ENCODE results near the gene KAT8. TPM values are rescaled to one million over a fixed set of nuclear protein-coding genes. Genes with fewer than 3 reads are reported as not detected.
"Not testable (repeated sequence)": the region's sequence is repeated elsewhere in the genome, so short reads cannot be mapped to it uniquely, and the experiment has no call there.

Gene KAT8
- total RNA-seq, 8 experiments from 2014 or later: 27.9 to 64.3 (median 54.0) TPM

DNA sequence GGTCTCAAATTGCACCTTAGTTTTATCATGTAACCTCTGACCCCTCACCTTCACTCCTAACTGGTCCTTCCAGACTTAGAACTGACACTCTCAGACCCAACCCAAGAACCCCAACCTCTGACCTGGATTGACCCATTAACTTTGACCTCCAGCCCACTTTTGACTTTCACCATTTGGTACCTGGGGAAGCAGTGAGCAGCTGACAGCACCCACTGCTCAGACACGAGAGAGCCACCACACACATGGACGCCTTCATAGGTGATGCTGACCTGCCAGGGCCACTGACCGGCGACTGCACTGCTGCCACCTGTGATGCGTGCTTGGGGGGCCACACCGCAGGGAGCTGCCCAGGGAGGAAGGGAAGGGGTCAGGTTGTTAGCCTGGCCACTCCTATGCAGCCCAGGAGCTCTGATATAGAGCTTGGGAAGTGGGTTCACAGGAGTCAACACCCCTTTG, 15.6 kb downstream of the KAT8 start:
- Histone ChIP-seq H3K4me3 (no peak overlapping the region), H3K27ac (no peak overlapping the region), H3K4me1 (replicated peaks in 1 of 2) (peaks cover 19 to 25% of the 10 kb centered on the region in 2 donors)
- WGBS, 10 experiments: 76 to 100% (median 93%) methylated on average over 1 to 5 of the region's 6 CpGs; no CpG with 5 or more reads in 5 of the 10 experiments
- in situ Hi-C loops (cut with MboI; ENCODE audit: low pct_unique_long_range_greater_than_20kb in 2 of 9, low sequenced_read_pairs in 9 of 9, unreplicated experiment in 9 of 9): no loop called here
- ATAC-seq (replicated peaks in 6 of 8): no peak

DNA sequence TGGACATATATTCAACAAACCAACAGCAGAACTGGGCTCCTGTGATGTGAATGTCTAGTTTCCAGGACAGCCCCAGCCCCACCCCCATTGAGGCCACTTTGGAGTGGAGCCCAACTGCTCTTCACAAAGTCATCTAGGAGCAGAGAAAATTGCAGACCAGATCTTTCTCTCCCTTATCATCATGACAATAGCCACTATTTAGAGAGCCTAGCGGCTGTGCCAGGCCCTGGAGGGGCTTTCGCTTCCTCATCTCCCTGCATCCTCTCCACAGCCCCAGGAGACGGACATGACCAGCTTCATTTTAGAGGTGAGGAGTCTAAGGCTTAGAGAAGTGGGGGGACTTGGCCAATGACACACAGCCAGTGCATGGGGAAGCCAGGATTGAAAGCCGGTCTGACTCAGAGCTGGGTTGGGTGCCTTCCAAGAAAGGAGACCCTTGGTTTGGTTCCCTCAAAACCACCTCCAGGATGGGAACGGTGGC, 16.7 kb downstream of the KAT8 start:
- peak in 6 of 8 experiments; percentile 23 to 70 (median 64) for ATAC-seq (replicated peaks in 6 of 8)
- Histone ChIP-seq H3K4me1 (replicated peaks in 1 of 2) (peaks cover 19 to 25% of the 10 kb centered on the region in 2 donors), H3K27ac (peak overlapping the region in 1 of 2 donors; percentile 34), H3K4me3 (no peak overlapping the region)
- in situ Hi-C loops (cut with MboI; ENCODE audit: low pct_unique_long_range_greater_than_20kb in 2 of 9, low sequenced_read_pairs in 9 of 9, unreplicated experiment in 9 of 9): no loop called here
- 19 to 60% (median 47%) methylated on average over 1 to 3 of the region's 5 CpGs; no CpG with 5 or more reads in 3 of the 10 experiments for WGBS, 10 experiments

DNA sequence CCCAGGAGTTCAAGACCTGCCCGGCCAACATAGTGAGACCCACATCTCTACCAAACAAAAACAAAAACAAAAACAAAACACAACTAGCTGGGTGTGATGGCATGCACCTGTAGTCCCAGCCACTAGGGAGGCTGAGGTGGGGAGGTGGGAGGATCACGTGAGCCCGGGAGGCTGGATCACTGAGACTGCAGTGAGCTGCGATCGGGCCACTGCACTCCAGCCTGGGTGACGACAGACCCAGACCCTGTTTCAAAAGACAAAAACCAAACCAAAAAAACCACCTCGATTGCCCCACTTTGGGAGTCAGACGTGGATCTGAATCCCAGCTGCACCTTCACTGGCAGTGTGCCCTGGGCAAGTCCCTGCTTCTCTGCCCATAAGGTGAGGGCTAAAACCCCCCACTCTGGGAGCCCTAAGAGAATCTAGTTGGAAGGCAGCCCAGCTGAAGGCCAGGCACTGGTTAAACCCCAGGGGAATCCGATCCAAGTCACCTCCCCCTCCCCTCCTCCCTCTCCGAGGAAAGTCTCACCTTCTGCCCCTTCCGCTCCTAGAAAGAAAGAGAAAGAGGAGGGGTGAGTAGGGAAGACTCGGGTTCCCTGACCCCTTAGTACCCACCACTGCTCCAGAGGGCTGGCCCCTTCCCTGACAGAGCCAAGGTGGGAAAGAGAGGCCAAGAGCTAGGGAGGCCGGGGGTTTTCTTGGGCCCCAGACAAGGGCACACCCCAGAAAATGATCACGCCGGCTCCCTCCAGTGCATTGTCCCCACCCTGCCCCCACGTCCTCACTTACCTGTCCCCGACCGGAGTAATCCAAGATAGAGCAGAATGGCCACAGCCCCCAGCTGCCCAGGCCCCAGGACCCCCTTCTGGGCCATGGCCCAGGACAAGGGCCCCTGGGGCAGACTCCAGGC, 17.4 kb downstream of the KAT8 start:
- H3K4me3 ChIP-seq: no peak overlapping the region
- in situ Hi-C loops (cut with MboI; ENCODE audit: low pct_unique_long_range_greater_than_20kb in 2 of 9, low sequenced_read_pairs in 9 of 9, unreplicated experiment in 9 of 9): no loop called here
- WGBS, 10 experiments: 0 to 52% (median 10%) methylated on average over 1 to 10 of the region's 18 CpGs; no CpG with 5 or more reads in 6 of the 10 experiments
- H3K4me1 ChIP-seq (replicated peaks in 1 of 2): peaks cover 19 to 25% of the 10 kb centered on the region in 2 donors
- no peak overlapping the region for H3K27ac ChIP-seq
- ATAC-seq (replicated peaks in 6 of 8): peak in 6 of 8 experiments; percentile 2 to 33 (median 20)

DNA sequence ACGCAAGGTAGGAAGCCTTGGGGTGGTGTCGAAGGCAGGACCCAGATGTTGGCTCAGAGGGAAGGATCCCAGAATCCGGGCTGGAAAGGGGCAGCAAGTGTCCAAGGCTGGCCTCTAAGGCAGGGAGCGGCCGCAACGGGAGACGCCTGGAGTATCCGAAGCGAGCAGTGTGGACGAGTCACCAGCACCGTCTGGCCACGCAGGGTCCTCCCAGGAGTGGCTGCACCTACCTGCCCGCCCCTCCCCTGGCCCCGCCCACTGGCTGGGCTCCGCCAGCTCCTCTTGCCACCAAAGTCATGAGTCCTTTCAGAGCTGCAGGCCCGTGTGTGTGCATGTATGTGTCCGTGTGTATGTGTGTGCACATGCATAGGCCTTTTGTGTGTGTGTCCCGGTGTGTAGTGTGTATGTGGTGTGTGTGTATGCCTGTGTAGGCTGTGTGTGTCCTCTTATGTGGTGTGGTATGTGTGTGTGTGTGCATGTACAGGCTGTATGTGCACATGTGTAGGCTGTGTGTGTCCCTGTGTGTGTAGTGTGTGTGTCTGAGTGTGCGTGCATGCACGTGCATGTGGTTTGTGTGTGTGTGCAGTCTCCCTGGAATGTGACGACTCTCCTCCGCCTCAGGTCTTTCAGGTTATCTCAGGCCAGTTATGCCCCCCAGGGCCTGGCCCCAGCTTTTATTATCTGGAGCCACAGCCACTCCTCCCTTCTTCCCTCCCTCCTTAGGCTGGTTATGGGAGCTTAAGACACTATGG, 18.2 kb downstream of the KAT8 start, which contains the start of gene PRSS8:
Gene PRSS8, minus strand, starts transcription at position 193 of the 752 bp plus-strand sequence. CDS start 229 bp downstream, outside the sequence.
- Histone ChIP-seq H3K27ac (no peak within 1 kb of the TSS), H3K4me3 (no peak within 1 kb of the TSS), H3K4me1 (replicated peaks in 1 of 2) (peaks cover 19 to 25% of the 10 kb centered on the region in 2 donors)
- peak; percentile 15 to 53 (median 38) for ATAC-seq (replicated peaks in 6 of 8)
- in situ Hi-C loops (cut with MboI; ENCODE audit: low pct_unique_long_range_greater_than_20kb in 2 of 9, low sequenced_read_pairs in 9 of 9, unreplicated experiment in 9 of 9): no loop called here
- 47 to 100% (median 70%) methylated on average over 1 to 4 of the region's 22 CpGs; no CpG with 5 or more reads in 6 of the 10 experiments for WGBS, 10 experiments

DNA sequence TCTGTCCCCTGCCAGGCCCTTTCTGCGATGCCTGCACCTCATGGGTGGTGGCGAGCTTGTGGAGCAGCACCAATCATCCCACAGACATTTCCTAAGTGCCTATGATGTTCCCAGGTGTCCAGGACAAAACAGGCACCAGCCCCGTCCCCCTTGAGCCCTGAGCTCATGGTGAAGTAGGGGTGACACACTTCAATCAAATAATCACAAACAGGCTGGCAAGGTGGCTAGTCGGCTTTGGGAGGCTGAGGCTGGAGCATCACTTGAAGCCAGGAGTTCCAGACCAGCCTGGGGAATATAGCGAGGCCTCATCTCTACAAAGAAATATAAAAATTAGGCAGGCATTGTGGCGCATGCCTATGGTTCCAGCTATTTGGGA, 18.8 kb downstream of the KAT8 start:
- H3K27ac ChIP-seq: no peak overlapping the region
- in situ Hi-C loops (cut with MboI; ENCODE audit: low pct_unique_long_range_greater_than_20kb in 2 of 9, low sequenced_read_pairs in 9 of 9, unreplicated experiment in 9 of 9): no loop called here
- 50 to 100% (median 85%) methylated on average over 1 to 4 of the region's 6 CpGs; no CpG with 5 or more reads in 1 of the 10 experiments for WGBS, 10 experiments

DNA sequence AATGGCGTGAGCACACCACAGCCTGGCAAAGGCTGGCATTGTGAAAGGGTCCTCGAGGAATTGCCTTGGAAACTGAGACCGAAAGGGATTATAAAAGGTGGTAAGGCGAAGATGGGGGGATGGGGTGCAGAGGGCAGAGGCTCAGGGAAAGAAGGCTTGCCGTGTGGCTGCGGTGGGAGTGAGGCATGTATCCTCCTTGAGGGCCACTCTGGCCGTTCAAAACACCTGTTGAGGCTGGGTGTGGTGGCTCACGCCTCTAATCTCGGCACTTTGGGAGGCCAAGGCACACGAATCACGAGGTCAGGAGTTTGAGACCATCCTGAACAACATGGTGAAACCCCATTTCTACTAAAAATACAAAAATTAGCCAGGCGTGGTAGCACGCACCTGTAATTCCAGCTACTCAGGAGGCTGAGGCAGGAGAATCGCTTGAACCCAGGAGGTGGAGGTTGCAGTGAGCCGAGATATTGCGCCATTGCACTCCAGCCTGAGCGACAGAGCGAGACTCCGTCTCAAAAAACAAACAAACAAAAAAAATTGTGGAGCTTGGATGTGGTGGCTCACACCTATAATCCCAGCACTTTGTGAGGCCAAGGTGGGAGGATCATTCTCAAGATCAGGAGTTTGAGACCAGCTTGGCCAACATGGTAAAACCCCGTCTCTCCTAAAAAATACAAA, 19.5 kb downstream of the KAT8 start:
- ATAC-seq (replicated peaks in 6 of 8); H3K4me3 ChIP-seq; H3K27ac ChIP-seq; in situ Hi-C loops (cut with MboI; ENCODE audit: low pct_unique_long_range_greater_than_20kb in 2 of 9, low sequenced_read_pairs in 9 of 9, unreplicated experiment in 9 of 9): not testable (repeated sequence)
- WGBS, 10 experiments: 71 to 100% (median 85%) methylated on average over 3 to 18 of the region's 20 CpGs; no CpG with 5 or more reads in 1 of the 10 experiments
- peaks cover 26 to 31% of the 10 kb centered on the region in 2 donors for H3K4me1 ChIP-seq (replicated peaks in 1 of 2)

More for the DNA sequence above, 18.8 kb downstream of the KAT8 start:
- Histone ChIP-seq H3K4me1 (replicated peaks in 1 of 2) (peaks cover 20 to 26% of the 10 kb centered on the region in 2 donors), H3K4me3 (no peak overlapping the region)
- ATAC-seq (replicated peaks in 6 of 8): no peak

DNA sequence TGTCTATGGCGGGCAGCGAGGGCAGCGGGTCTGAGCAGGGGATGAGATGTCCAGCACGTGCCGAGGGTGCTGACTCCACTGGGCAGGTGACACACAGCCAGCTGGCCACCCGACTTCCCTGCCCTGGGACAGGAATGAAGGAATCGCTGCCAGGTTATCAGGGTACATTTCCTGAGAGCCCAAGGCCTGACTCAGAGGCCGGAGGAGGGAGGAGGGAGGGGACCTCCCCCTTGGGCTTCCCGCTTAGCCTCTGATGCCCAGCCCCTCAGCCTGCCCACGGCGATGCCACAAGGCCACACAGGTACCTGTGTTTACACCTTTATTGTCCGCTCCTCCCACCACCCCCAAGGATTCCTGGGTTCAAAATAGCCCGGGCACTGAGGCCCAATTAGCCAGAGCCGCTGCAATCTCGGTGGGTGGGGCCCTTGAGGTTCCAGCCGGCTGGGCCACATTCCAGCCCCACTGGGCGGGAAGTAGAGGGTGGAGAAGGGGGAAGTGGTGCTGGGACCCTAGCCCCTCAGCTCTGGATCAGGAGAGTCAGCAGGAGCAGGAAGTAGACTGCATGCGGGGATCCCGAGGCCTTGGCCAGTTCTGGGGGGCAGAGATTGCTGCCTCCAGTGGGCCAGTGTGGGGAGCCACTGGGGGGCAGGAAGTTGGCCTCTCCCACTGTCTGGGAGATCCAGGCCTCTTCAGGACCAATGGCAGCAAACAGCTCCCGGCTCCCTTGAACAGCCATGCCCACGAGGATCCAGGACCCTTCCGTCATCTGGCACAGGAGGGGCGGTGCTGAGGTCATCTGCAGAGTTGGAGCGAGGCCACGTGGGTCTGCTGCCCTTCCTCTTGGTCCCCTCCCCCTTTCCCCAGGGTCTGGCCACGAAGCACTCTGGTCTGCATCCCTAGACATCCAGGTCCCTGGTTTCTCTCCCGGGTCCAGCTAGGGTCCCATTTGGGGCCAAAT, 21.4 kb downstream of the KAT8 start:
- WGBS, 10 experiments: 58 to 89% (median 72%) methylated on average over 1 to 9 of the region's 27 CpGs; no CpG with 5 or more reads in 4 of the 10 experiments
- Histone ChIP-seq H3K4me1 (replicated peaks in 1 of 2) (peaks cover 22 to 26% of the 10 kb centered on the region in 2 donors), H3K27ac (no peak overlapping the region), H3K4me3 (no peak overlapping the region)
- ATAC-seq (replicated peaks in 6 of 8): no peak
- in situ Hi-C loops (cut with MboI; ENCODE audit: low pct_unique_long_range_greater_than_20kb in 2 of 9, low sequenced_read_pairs in 9 of 9, unreplicated experiment in 9 of 9): no loop called here

DNA sequence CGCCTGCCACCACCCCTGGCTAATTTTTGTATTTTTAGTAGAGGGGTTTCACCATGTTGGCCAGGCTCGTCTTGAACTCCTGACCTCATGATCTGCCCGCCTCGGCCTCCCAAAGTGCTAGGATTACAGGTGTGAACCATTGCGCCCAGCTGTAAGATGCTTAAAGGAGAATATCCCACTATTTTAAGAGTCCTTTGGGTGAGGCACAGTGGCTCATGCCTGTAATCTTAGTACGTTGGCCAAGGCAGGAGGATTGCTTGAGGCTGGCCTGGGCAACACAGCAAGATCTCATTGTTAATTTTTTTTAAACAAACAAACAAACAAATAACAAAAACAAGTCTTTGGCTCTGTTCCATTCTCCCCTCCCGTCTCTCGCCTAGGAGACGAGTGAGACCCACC, 23.6 kb downstream of the KAT8 start:
- H3K27ac ChIP-seq; H3K4me1 ChIP-seq (replicated peaks in 1 of 2); H3K4me3 ChIP-seq; ATAC-seq (replicated peaks in 6 of 8); in situ Hi-C loops (cut with MboI; ENCODE audit: low pct_unique_long_range_greater_than_20kb in 2 of 9, low sequenced_read_pairs in 9 of 9, unreplicated experiment in 9 of 9): not testable (repeated sequence)
- WGBS, 10 experiments: 80 to 100% (median 90%) methylated on average over 1 to 2 of the region's 9 CpGs; no CpG with 5 or more reads in 5 of the 10 experiments

DNA sequence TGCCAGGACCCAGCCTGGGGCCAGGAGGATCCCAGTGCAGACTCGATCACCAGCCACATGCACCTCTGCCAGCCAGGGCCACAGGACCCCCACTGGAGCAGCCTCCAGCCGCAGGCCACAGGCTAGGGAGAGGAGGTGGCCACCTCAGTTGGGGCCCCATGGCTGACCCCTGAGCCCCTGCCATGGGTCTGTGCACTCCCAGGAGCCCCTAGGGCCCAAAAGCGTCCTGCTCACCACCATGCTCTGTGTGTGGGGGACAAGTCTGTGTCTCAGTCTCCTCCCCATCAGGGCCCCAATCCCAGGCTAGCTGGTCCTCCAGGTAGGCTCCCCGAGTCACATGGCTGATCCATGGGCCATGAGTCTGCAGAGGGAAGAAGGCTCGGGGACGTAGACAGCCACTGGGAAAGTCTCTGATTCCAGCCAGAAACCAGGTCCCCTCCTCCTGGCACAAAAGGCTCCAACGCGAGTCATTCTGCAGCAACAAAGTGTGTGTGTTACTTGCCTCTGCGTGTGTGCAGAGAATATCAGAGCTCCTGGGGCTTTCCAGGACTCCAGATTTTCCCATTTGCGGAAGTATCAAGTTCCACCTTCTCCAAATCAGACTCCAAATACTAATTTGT, 24.1 kb downstream of the KAT8 start:
- in situ Hi-C loops (cut with MboI; ENCODE audit: low pct_unique_long_range_greater_than_20kb in 2 of 9, low sequenced_read_pairs in 9 of 9, unreplicated experiment in 9 of 9): no loop called here
- Histone ChIP-seq H3K4me1 (replicated peaks in 1 of 2) (peaks cover 6 to 7% of the 10 kb centered on the region in 2 donors), H3K4me3 (peak overlapping the region; percentile 22 to 40 (median 37)), H3K27ac (no peak overlapping the region)
- WGBS, 10 experiments: 7 to 47% (median 36%) methylated on average over 3 to 7 of the region's 10 CpGs; no CpG with 5 or more reads in 5 of the 10 experiments
- ATAC-seq (replicated peaks in 6 of 8): peak; percentile 3 to 27 (median 14)

DNA sequence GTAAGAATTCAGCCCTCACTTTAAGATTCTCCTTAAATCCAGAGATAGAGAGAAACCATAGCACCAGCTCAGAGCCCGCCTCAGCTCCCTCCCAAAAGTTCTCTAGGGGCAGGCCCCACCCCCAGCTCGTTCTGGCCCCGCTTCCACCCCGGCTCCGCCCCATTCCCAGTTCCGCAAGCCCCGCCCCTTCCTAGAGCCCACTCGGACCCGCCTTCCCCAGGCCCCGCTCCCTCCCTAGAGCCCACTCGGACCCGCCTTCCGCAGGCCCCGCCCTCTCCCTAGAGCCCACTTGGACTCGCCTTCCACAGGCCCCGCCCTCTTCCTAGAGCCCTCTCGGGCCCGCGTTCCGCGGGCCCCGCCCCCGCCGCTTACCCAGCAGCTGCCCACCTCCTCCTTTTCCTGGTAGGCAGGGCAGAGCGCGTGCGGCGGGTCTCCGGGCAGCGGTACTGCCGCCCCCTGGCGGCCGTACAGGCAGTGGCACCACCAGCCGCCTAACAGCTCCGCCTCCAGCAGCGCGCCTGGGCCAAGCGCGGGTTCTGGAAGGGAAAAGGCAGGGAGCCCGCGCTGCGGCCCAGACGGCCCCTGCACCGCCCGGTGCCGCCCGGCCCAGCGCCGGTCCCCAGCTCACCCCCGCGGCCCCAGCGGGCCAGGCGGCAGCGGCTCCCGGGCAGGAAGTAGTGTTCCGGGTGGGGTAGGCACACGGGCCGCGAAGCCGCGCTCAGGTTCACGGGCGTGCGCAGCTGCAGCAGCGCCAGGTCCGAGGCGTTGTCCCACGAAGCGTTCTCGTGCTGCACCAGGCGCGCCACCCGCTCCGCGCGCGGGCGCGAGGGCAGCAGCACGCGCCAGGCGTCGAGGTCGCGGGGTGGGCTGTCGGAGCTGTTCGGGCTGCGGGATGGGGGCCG, 24.9 kb downstream of the KAT8 start:
- in situ Hi-C loops (cut with MboI; ENCODE audit: low pct_unique_long_range_greater_than_20kb in 2 of 9, low sequenced_read_pairs in 9 of 9, unreplicated experiment in 9 of 9): no loop called here
- Histone ChIP-seq H3K27ac (peak overlapping the region in 1 of 2 donors; percentile 30), H3K4me1 (replicated peaks in 1 of 2) (peaks cover 6 to 7% of the 10 kb centered on the region in 2 donors), H3K4me3 (peak overlapping the region; percentile 31 to 40 (median 37))
- peak; percentile 80 to 93 (median 90) for ATAC-seq (replicated peaks in 6 of 8)
- WGBS, 10 experiments: no CpG with 5 or more reads among the region's 89 CpGs
